ENCODE measurements around the gene TMTC2.

TMTC2 gene

DNA sequence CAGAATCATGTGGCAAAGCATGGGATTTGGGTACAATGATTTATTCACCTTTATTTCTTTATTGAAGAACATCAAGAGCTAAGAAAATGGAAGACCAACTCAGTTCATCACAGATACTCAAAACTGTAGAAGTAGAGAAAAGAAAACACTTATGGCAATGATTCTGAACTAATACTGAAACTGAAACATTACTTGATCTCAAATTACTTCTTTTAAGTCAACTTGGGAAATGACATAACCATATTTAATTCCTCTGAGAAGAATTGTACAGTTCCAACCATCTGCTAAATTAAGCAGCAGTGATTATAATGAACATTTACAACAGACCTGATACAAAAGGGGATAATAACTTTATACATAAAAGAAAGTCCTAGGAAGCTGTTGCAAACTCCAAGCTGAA, 466.5 kb downstream of the TMTC2 start:
- no peak for DNase-seq

DNA sequence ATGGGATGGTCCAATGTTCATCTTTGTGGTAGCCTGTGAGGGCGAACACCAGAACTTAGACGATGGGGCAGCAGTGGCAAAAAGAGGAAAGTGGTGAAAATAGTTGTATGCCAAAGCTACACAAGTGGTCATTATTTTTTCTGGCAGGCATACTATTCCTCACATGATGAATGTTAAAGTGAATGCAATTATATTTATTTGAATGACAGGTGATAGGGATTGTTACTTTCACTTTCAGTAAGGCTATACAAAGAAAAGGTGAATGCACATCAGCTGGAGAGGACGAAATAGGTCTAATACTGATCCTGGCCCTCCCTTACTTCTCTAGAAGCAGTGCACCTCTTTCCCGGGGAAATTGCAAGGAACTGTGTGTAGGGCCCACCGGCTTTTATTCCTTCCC, 470.1 kb downstream of the TMTC2 start:
- no peak for DNase-seq

DNA sequence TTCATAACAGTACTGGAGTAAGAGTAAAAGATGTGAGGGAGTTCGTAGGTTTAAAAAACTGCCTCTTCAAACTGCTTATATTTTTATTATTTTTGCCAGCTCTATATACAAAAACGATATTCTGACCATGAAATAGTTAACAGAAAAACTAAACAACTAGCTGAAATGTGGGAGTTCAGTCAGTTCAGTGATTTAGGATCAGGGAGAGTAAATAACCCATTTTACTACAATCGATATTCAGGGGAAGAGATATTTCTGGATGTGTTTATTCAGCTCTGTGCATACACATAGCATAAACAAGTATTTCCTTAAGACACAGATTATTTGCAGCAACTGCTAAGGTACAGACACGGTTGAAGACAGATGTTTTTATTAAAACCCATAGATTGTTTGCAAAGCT, 470.9 kb downstream of the TMTC2 start:
- DNase-seq: no peak

DNA sequence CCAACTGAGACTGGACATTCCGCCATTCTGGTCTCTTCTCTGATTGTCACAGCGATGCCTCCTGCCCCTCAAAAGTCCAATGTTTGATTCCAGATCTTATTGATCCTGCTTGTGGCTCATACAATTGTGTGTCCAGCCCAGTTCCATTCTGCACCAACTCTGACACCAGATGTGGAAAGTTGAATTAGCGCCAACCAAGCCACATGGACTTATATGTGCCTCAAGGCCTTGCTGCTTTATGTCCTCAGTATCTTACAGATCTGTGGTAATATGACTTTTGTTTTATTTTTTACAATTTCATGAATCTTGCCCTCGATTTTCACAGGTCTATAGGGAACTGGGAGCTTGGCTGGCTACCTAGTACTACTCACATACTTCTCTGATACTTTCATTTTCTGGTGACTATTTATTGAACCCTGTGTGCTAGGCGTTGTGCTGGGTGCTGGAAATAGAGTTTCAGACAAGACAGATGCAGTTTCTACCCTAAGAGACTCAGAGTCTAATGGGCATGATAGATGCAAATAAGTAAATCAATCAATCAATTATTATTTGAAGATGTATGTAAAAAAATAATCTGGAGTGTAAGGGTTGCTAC, 472.0 kb downstream of the TMTC2 start:
- no peak for DNase-seq

DNA sequence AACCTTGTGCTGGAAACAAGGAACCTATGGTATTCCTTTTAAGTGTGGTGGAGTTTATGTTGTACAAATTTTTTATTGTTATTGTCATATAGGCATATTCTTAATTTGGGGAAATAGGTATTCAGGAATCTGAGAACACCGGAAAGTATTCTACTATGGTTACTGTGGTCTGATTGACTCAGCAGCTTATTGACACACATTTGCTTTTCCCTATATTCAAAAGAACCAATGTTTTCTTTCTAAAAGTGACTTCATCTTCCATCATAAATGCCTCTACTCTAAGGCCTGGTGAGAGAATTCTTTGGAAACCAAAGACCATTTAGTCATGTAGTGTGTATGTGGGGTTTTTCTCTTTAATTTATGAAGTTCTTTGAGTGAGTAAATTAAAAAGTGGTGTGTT, 474.8 kb downstream of the TMTC2 start:
- no peak for DNase-seq

DNA sequence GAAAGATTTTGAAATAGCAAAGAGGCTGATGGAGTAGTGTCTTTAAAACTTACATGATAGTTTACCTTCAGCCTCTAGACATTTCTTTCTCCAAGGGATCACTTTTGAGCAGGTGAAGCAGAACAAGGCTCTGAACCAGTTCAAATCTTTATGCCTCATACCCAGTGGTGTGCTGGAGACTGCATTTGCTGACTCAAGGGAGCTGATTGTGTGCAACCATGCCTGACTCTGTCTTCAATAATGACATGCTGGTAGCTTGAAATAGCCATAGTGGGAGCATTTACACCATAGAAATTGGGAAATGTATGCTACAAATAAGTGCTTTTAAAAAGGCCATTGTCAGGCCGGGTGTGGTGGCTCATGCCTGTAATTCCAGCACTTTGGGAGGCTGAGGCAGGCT, 482.0 kb downstream of the TMTC2 start:
- no peak for DNase-seq

DNA sequence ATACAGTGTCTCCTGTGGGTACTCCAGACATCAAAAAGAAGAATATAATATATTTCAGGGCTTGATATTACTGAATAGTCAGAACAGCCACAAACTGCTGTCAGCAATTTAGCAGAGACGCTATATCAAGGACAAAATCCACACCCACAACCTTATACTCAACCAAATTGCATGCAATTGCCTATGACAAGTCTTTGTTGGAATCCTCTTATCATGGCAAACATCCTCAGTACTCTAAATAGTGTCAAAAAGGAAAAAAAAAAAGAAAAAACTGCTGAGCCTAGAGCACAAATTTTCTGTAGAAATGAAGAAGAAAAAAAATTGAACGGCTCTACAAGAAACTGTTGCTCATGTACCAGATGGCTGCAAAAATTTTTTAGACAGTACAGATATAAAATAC, 485.7 kb downstream of the TMTC2 start:
- DNase-seq: no peak

DNA sequence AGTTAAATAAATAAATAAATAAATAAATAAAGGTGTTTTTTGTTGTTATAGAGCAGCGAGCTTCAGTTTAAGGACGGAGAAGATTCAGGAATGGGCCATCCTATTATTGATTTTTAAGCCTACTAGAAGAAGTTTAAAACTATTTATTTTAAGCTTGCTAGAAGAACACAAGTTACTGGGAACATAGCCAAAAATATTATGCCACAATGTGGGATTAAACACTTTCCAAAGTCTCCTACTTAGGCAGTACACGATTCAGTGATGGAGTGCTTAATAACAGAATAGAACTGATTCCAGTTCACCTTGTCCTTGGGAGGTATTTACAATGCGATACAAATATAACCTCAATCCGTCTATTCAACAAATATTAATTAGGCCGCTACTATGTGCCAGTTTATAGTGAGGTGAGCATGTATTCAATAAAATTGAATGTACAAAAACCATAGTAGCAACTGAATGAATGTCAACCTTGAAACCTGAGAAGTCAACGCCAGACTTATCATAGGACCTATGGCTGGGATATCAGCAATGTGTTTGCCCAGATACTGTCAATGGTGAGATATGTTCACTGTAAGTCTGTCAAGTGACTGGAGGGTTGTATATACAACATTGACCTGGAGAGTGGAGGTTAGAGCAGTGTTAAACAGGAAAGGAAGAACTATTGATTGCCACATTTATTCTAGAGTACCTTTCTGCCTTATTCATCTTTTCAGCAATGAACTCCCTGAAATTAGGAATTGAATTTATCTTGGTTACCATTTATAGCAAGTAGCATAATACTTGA, 486.4 kb downstream of the TMTC2 start:
- DNase-seq: no peak

DNA sequence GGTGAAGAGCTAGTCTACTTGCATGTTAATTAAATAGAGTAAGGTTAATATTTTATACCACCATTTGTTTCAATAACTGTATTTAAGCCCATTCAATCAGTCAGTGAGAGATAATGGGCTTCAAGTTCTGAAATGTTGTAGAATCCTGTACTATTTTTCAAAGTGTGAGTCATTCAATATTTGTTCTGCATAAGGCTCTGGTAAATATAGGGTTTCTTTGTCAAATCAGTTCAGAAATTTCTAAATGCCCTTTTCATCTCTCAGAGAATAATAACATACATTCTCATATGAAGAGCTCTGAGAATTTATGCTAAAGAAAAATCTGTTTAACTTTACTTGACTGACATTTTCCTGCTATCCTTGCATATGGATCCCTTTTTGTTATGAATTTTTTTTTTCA, 493.3 kb downstream of the TMTC2 start:
- DNase-seq: no peak

DNA sequence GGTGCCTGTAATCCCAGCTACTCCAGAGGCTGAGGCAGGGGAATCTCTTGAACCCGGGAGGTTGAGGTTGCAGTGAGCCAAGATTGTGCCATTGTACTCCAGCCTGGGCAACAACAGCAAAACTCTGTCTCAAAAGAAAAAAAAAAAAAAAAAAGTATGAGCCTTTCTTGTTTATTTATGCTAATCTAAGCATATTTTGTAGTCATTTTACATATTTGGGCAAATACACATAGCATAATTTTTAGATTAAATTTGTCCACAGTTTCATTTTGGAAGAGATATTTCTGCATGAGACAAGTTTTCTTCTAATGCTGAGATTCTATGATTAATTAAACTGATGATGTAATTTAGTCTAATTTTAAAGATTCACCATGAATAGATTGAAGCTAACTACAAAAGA, 494.4 kb downstream of the TMTC2 start:
- no peak for DNase-seq

DNA sequence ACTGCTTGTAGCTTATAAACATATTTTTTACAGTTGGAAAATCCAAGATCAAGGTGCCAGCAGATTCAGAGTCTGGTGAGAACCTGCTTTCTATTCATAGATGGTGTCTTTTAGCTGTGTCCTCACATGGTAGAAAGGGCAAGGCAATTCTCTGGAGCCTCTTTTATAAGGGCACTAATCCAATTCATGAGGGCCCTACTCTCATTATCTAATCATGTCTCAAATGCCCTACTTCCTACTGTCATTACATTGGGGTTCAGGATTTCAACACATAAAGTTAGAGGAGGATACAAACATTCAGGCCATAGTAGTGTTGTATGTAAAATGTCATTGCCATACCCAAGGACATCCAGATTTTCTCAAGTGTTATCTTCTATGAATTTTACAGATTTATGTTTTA, 496.4 kb downstream of the TMTC2 start:
- DNase-seq: no peak
